ENCODE measurements around the gene LYZL1. TPM values are rescaled to one million over a fixed set of nuclear protein-coding genes. Genes with fewer than 3 reads are reported as not detected.
"Not testable (repeated sequence)": the region's sequence is repeated elsewhere in the genome, so short reads cannot be mapped to it uniquely, and the experiment has no call there.

LYZL1 gene
- total RNA-seq, 1 donor: not detected

GRCh38 chr10:29280488-29280840, 8.4 kb upstream of the LYZL1 start:
- TF ChIP-seq, protein P1, sequence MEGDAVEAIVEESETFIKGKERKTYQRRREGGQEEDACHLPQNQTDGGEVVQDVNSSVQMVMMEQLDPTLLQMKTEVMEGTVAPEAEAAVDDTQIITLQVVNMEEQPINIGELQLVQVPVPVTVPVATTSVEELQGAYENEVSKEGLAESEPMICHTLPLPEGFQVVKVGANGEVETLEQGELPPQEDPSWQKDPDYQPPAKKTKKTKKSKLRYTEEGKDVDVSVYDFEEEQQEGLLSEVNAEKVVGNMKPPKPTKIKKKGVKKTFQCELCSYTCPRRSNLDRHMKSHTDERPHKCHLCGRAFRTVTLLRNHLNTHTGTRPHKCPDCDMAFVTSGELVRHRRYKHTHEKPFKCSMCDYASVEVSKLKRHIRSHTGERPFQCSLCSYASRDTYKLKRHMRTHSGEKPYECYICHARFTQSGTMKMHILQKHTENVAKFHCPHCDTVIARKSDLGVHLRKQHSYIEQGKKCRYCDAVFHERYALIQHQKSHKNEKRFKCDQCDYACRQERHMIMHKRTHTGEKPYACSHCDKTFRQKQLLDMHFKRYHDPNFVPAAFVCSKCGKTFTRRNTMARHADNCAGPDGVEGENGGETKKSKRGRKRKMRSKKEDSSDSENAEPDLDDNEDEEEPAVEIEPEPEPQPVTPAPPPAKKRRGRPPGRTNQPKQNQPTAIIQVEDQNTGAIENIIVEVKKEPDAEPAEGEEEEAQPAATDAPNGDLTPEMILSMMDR (IDR thresholded peaks at IDR 0.05; ENCODE audit: insufficient read depth, low read length): no peak
- no peak for DNase-seq (ENCODE audit: low read depth)
- H3K4me3 ChIP-seq (ENCODE audit: low read depth, low read length): no peak overlapping the region

DNA sequence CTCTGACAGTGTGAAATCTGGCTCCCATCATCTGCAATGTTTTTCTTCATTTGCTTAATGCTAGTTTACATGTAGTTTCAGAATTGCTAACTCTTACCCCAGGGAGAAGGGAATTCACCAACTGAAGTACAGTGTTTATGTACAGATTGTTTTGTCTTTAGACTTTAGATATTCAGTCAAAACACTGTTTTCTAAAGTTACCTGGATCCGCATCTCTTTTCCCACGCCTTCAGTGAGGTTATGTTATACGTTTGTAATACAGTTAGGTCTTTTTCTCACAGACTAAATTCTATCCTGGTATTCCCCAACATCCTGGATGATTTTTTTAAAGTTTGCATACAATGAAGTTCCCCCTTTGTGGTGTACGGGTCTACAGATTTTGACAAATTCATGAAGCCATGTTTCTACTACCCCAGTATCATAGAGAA, 3.2 kb upstream of the LYZL1 start:
- H3K4me3 ChIP-seq (ENCODE audit: low read depth, low read length): no peak overlapping the region
- DNase-seq (ENCODE audit: low read depth): no peak
- TF ChIP-seq, protein P1 (IDR thresholded peaks at IDR 0.05; ENCODE audit: insufficient read depth, low read length): no peak

GRCh38 chr10:29287635-29288034, 1.2 kb upstream of the LYZL1 start:
- no peak for DNase-seq (ENCODE audit: low read depth)
- TF ChIP-seq, protein P1 (IDR thresholded peaks at IDR 0.05; ENCODE audit: insufficient read depth, low read length): no peak
- no peak overlapping the region for H3K4me3 ChIP-seq (ENCODE audit: low read depth, low read length)

- DNase-seq (ENCODE audit: low read depth); H3K4me3 ChIP-seq (ENCODE audit: low read depth, low read length): not testable (repeated sequence)
These were observed 2.7 kb downstream of the LYZL1 start for GRCh38 chr10:29291561-29291960.

GRCh38 chr10:29292406-29292805, 3.5 kb downstream of the LYZL1 start:
- not testable (repeated sequence) for DNase-seq (ENCODE audit: low read depth); H3K4me3 ChIP-seq (ENCODE audit: low read depth, low read length)

DNA sequence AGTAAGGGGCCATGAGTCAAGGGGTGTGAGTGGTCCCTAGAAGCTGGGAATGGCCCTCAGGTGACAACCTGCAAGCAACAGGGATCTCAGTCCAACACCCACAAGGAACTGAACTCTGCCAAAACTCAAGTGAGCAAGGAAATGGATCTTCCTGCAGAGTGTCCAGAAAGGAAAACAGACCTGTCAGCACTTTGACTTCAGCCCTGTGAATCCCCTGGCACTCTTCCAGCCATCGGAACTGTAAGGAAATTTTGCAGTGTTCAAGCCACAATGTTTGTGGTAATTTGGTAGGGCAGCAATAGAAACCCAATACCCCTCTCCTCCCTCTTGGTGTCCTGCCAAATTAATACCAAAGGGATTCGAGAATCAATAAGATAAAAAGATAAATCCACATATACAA, 6.9 kb downstream of the LYZL1 start:
- no peak for DNase-seq (ENCODE audit: low read depth)
- no peak overlapping the region for H3K4me3 ChIP-seq (ENCODE audit: low read depth, low read length)
- TF ChIP-seq, protein P1 (IDR thresholded peaks at IDR 0.05; ENCODE audit: insufficient read depth, low read length): no peak

- TF ChIP-seq, protein P1 (IDR thresholded peaks at IDR 0.05; ENCODE audit: insufficient read depth, low read length): no peak
- no peak for DNase-seq (ENCODE audit: low read depth)
- no peak overlapping the region for H3K4me3 ChIP-seq (ENCODE audit: low read depth, low read length)
These were observed 8.8 kb downstream of the LYZL1 start for GRCh38 chr10:29297678-29298077.

- no peak overlapping the region for H3K4me3 ChIP-seq (ENCODE audit: low read depth, low read length)
- TF ChIP-seq, protein P1 (IDR thresholded peaks at IDR 0.05; ENCODE audit: insufficient read depth, low read length): no peak
- no peak for DNase-seq (ENCODE audit: low read depth)
These were observed 12.6 kb downstream of the LYZL1 start for GRCh38 chr10:29301359-29301910.

All from fibroblast of the aortic adventitia (primary cell).